Hematopoietic multipotent progenitor cell treated with erythropoietin and hydrocortisone succinate and interleukin-3 and kit ligand, for 4 days (in vitro differentiated cells): ENCODE measurements around the gene FBXL5.

Source experiments
- DNase-seq: peaks from one replicate; pipeline ENCODE4 v3.0.0-alpha.2; 2015

The FBXL5 gene

DNA sequence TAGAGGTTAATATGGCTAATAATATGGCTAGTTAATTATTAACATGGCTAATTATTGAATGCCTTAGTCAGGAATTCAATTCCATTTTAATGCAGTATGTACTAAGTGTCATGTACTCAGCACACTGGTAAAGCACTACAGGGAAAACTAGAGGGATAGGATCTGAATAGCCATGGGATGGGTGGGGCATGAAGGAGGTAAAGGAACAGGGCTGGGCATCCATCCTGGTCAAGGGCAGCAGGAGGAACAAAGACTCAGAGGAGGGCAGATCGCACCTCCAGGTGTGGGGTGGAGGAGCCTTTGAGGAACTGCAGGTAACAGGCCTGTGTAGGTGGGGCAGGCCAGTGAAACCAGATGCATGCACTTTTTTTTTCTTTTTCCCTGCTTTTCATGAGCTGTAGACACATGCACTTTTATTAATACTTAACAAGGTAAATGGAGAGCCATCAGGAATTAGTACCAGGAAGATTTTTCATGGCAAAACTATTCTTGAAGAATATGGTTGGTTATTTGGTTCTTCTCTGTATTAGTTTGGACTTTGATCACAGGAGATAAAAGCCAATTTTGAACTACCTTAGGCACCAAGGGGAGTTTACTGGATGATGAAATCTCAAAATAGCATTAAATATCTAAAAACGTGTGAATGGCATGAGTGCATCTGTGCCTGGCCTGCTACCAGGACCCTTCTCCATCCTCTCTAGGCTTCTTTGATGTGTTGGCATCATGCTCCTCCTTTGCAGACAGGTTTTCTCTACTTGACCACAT, 97.2 kb downstream of the FBXL5 start:
- no peak for DNase-seq

DNA sequence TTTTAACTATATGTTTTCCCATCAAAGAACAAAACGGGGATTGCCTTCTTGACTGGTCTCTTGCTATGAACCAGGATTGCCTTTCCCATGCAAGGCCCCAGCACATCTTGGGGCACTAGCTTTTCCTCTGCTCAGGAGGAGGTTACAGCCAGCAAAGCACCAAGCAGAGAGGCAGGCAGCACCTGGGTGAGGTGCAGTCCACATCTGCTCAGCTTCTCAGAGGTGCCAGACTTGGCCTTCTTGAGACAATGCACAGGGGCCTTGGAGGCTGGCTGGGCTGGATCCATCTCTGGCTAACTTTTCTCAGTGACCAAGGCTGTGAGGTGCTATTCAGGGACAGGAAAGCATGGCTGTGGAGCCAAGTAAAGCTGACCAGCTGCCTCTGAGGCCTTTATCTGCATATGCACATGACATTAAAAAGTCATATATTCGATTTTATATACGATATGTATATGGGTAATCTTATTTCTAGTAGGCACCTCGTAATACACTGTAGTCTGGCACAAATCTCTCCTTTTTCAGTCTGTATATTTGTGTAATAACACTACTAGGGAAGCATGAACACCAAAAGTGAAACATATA, 98.6 kb downstream of the FBXL5 start:
- no peak for DNase-seq
